GM21515 (cell line): ENCODE results near the gene TNS2.
"Not testable (repeated sequence)": the region's sequence is repeated elsewhere in the genome, so short reads cannot be mapped to it uniquely, and the experiment has no call there.

Source experiments
- ATAC-seq: cut with Tn5 transposase; IDR thresholded peaks from one replicate; pipeline ENCODE4 v1.9.1; 2021; ENCODE audit not compliant: unreplicated experiment

TNS2 gene

DNA sequence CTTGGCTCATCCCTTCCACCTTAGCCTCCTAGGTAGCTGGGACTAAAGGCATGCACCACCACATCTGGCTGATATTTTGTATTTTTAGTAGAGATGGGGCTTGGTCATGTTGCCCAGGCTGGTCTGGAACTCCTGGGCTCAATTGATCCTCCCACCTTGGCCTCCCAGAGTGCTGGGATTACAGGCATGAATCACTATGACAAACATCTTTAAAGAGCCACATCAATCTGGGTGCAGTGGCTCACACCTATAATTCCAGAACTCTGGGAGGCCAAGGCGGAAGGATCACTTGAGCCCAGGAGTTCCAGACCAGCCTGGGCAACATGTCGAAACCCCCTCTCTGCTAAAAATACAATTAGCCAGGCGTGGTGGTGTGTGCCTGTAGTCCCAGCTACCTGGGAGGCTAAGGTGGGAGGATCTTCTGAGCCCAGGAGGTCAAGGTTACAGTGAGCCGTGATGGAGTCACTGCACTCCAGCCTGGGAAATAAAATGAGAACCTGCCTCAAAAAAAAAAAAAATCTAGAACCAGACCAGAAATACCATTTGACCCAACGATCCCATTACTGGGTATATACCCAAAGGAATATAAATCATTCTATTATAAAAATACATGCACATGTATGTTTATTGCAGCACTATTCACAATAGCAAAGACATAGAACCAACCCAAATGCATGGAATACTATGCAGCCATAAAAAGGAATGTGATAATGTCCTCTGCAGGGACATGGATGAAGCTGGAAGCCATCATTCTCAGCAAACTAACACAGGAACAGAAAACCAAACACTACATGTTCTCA is 45.1 kb downstream of the TNS2 start:
- not testable (repeated sequence) for ATAC-seq

DNA sequence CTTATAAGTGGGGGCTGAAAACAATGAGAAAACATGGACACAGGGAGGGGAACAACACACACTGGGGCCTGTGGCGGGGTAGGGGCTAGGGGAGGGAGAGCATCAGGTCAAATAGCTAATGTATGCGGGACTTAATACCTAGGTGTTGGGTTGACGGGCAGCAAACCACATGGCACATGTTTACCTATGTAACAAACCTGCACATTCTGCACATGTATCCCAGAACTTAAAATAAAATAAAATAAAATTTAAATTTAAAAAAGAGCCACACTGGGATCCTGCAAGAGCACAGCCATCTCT is 45.7 kb downstream of the TNS2 start:
- ATAC-seq: not testable (repeated sequence)

DNA sequence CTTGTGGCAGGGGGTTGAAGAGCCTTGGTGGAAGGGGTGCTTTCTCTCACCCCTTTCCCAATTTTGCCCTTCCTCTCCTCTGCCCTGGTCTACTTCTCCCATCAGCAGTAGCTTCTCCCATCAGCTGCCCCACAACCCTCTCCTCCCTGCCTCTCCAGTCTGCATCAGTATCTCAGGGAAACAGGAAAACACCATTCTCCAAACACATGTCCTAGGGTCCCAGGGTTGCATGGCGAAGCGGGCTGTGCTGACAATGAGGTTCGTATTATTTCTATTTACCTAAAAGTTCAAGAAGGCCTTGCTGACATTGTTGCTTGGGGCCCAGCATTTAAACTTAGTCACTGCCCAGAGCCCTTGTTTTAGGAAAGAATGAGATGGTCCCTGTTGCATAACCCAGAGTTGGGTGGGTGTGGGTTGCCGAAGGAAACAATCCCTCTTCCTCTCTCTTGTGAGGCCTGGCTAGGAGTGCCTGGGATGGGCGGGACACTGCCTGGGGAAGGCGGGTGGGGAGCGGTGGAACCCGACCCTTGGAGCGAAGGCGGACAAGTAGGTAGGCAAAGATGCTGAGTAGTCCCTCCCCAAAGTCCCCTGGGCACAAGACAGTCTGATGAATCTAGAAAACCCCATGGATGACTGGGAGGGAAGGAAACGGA is 46.4 kb downstream of the TNS2 start:
- ATAC-seq: no peak

DNA sequence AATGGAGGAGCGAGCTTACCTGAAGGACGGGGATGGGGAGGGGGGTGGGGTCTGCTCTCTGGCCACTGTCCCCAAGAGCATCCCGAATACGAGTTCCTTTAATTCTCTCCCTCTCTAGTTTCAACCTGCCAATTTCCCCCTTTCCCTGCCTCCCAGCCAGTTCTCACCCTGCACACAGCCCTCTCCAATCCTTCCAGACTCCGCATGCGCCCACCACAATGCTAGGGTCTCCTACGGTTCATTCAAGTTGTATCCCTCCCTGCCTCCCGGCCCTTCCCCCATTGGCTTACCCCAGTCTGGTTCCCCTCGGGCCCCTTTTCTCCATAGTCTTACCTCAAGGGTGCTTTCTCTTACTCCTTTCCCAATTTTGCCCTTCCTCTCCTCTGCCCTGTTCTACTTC is 46.9 kb downstream of the TNS2 start:
- no peak for ATAC-seq

DNA sequence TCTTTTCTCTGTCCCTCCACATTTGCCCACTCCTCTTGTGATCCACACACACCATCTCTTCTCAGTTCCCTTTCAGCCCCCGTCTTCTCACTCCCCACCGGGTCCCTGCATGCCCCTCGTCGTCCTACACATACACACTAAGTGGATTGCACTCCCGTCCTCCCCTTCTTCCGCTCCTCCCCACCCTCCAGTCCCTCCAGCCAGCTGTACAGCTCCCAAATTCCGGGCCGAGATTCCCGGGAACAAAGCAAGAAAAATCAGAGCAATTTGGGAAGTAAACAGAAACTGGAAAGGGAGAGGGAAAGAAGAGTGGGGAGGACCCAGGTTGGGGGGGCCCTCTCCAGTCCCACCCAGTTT is 47.3 kb downstream of the TNS2 start:
- ATAC-seq: no peak

DNA sequence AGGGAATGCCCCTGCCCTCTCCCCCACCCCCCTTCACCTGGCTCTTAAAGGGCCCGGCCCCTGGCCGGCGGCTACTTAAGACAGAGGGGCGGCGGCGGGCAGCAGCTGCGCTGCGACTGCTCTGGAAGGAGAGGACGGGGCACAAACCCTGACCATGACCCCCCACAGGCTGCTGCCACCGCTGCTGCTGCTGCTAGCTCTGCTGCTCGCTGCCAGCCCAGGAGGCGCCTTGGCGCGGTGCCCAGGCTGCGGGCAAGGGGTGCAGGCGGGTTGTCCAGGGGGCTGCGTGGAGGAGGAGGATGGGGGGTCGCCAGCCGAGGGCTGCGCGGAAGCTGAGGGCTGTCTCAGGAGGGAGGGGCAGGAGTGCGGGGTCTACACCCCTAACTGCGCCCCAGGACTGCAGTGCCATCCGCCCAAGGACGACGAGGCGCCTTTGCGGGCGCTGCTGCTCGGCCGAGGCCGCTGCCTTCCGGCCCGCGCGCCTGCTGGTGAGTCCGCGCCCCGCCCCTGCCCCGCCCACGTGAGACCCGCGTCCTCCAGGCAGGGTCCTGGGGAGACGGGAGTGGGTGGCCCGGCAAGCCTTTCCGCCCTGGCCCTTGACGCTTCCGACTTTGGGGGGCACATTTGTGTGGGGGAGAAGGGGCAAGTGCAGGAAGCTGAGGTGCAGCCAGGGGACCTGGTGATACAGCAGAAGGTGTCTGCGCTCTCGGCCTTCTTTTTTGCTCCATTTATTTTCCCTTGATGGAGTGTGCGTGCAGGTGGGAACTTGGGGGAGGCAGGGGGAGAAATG is 47.9 kb downstream of the TNS2 start, which contains the start of gene IGFBP6:
TSS of gene IGFBP6 (plus strand) at position 104 of the 790 bp plus-strand sequence. CDS start at position 155, 51 bp downstream.
- ATAC-seq: no peak

DNA sequence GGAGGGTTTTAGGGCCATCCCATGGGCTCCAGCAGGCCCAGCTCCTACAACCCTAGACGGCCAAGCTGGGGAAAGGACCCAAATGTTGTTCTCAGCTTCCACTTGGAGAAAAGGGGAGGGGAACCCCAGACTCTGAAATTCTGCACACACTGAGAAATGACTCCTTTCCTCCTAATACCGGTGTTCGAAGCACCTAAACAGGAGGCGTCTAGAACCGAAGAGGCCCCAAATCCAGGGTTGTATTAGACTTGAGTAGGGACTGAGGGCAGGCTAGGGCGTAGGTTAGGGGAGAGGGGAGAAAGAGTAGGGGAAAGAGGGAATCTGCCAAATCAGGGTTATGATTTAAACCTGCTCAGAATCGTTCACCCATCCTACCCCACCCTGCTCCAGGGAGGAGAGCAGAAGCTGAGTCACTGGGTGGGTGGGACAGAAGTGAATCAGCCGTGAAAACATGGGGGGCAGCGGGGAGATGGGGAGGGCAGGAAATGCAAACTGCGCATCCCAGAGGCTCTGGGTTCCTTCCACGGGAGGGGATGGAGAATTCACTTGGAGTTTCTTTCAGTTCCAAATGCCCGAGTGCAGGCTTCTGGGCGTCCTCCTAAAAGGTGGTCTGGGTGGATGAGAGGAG is 48.6 kb downstream of the TNS2 start:
- no peak for ATAC-seq

DNA sequence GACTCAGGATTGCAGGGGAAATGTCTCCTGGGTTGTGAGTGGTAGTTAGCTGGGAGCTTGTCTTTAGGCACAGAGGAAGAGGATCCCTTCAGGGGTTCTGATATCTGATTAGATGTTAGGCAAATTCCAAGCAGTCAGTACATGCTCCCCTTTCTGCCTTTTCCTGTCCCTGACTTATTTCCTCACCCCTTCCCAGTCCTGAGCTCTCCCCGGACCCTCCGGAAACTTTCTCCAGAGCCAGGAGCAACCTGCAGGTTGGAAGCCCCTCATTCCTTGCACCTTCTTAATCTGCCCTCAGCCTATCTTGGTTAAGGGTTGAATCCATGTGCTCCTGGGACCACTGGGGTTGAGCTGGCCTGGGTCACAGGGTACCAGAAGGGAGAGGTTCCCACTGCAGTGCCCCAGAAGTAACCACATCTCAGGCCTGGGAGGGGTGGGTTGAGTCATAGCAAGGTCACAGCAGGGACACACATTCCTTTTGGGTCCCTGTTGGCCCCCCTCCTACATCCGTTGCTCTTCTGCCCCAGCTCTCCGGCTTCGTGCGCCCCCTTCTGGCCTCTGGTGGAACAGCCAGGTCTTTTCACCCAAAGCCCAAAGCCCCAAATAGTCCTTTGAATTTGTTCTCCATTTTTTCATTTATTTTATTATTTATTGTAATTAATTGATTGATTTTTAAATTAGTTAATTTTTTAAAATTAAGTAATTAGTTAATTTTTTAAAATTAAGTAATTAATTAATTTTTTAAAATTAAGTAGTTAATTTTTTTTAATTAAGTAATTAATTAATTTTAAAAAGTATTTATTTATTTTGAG is 49.4 kb downstream of the TNS2 start:
- no peak for ATAC-seq

DNA sequence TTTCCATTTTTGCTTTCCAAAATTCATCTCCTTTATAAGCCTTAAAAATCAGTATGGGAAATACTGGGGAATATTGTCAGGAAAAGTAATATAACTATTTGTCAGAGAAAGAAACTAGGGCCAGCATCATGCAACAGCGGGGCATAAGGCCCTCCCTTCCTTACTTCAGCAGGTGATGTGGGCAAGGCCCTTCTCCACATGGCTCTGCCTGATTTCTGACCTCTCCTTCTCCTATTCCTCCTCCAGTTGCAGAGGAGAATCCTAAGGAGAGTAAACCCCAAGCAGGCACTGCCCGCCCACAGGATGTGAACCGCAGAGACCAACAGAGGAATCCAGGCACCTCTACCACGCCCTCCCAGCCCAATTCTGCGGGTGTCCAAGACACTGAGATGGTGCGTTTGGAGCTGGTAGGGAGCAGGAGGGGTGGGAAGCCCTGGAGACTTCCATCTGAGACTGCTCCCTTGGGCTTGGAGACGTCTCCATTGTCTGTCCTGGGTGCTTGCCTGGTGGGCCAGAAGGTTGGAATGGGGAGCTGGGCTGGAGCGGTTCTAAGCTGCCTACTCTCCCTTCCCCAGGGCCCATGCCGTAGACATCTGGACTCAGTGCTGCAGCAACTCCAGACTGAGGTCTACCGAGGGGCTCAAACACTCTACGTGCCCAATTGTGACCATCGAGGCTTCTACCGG is 50.7 kb downstream of the TNS2 start:
- no peak for ATAC-seq

DNA sequence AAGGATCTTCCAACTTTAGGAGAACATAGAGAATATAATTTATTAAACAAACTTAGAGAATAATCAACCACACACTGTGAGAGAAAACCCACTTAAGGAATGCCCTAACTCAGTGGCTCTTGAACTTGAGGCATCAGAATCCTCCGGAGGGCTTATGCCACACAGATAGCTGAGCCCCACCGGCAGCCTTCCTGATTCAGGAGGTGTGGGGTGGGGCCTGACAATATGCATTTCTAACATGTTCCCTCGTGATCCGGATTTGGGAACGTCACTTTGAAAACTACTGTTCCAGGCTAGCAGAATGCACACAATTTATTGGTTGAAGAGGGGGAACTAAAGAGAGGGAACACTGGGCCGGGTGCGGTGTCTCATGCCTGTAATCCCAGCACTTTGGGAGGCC is 51.4 kb downstream of the TNS2 start:
- no peak for ATAC-seq

DNA sequence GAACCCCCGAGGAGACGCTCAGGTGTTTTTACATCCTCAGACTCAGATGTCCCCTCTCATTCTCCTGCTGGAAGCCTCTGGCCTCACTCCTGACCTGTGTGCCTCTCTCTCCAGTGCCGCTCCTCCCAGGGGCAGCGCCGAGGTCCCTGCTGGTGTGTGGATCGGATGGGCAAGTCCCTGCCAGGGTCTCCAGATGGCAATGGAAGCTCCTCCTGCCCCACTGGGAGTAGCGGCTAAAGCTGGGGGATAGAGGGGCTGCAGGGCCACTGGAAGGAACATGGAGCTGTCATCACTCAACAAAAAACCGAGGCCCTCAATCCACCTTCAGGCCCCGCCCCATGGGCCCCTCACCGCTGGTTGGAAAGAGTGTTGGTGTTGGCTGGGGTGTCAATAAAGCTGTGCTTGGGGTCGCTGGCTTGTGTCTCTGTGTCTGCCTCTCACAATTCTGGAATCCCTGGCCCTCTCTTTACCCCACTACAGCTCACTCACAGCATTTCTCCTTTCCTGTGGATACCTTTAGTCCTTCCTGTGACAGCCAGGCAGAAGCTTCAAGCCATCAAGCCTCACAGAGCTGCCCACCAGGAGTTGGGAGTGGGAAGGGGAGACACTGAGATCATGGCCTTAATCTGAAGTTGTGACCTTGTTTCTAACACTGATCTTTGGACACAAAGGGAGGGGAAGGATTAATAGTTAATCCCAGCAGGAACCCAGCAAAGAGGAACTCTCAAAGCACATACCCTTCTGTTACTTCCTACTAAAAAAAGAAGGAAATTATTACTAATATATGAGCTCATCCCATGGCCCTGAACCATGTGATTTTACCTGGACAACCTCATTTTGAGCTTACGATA is 52.3 kb downstream of the TNS2 start:
- no peak for ATAC-seq

DNA sequence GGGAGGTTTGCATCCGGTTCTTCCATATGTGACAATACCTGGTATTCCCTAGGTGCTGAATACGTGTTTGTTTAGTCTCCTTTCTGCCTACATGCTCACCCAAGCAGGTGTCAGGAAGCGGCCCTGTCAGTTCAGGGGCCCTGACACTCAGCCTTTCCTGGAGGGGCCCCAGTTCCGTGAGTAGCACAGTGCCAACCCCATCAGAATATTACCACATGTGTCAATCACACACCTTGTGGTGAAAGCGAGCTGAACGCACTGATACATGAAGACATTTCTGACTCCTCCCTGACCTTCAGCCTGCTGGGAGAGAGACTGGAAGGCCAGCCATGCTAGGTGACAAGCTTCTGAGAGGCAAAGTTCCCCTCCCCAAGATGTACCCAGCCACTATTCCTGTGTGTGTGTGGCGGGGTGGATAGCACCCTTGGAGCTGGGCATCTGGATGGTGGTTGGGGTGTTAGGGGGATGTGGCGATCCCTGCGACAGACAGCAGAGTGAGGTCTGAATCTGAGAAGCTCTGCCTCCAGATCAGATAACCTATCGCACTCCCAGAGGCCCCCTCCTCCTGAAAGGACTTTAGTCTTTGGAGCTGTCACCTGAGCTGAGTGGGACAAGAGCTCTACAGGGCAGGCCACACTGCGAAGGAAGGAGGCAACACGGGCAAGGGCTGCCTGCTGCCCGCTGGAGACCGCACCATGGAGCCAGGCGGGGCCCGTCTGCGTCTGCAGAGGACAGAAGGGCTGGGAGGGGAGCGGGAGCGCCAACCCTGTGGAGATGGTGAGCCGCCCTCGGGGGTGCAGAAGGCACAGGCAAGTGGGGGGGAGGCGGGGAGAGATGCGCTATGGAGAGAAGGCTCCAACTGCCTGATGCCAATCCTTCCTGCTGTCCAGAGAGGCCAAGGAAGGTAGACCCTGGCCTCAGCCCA is 53.3 kb downstream of the TNS2 start, which contains the start of gene SOAT2:
TSS of gene SOAT2 (plus strand) at position 604 of the 925 bp plus-strand sequence. CDS start at position 696, 92 bp downstream.
- ATAC-seq: no peak

DNA sequence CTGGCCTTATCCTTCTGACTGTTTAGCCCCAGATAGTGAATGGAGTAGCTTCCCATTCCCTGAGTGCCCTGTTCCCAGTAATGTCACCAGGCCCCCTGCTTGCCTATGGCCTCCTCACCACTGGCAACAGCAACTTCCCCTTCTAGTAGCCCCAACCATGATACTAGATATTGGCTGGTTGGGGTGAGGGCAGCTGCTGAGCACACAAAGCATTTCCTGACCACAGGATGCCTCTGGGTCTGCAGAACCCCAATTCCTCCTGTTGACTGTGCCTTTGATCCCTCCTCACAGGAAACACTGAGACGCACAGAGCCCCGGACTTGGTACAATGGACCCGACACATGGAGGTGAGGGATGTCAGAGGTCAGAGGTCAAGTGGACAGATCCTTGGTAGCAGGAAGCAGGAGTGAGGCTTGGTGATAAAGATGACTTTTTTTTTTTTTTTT is 54.0 kb downstream of the TNS2 start:
- ATAC-seq: no peak

DNA sequence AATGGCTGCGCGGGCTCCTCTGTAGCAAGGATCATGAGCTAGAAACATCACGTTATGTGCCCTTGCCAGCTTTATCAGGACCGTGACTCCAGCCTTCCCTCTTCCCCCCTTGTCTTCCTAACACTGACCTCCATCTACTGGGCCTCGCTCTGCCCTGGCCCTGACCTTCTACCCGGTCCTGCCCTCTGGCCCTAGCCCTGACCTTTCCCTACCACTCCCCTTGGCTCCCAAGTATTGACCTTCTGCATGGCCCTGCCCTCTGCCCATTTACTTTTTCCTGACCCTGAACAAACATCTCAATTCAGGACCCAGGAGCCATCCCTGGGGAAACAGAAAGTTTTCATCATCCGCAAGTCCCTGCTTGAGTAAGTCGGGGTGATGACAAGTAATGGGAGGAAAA is 55.4 kb downstream of the TNS2 start:
- no peak for ATAC-seq

DNA sequence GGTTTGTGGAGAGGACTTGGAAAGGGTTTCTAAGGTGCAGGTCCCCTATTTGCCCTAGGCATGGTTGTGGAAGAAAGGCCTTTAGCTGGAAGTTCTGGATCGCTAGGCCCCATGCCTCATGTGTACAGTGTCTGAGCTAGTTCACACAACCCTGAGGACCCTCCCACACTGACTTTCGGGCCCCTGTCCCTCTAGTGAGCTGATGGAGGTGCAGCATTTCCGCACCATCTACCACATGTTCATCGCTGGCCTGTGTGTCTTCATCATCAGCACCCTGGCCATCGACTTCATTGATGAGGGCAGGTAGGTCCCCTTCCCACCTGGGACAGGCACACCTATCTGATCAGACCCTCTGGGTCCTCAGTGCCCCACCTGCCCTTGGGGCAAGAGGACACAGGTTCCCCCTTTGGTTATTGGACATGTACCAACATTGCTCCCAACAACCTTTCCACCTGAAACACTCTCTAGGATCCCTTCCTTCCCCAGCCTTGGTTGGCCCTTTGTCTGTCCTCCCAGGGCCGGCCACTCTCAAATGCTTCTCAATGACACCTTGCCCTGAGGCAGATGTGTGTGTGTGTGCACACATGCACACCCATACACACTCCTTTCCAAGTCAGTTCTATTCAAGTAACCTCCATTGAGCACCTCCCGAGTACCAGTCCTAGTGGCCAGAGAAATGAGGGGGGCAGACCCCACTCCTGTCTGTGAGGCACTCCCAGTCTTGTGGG is 56.0 kb downstream of the TNS2 start:
- no peak for ATAC-seq

DNA sequence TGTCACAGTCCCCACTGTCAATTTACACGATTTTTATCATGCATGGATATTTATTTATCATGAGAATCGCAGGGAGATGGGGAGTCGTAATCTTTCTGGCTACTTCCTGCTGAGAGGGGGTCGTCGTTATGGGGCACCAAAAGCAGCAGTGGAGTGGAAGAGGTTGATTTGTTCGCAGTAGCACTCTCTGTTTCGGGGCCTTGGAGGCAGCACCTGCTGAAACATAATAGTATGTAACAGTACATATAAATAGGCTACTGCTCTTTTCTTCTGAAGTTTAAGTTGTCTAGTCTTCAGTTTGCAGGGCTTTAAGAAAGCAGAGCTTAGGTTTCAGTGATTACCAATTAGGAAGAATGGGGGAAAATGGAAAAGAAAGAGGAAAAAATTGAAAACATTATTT is 57.3 kb downstream of the TNS2 start:
- ATAC-seq: no peak

DNA sequence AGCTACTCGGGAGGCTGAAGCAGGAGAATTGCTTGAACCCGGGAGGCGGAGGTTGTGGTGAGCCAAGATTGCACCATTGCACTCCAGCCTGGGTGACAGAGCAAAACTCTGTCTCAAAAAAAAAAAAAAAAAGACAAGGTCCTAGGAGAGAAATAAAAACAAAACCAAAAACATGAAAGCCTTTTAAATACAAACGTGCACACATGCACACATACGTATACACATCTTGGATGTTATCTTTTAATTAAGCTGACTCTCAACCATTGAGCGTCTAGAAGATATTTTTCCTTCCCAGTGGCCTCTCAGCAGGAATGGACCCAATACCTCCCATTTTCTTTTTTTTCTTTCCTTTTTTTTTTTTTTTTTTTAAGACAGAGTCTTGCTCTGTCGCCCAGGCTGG is 62.6 kb downstream of the TNS2 start:
- not testable (repeated sequence) for ATAC-seq
